Embryonic facial prominence (tissue), 1 donor: ENCODE data around the gene CDH22.

Experiments used
- DNase-seq: peaks from one replicate; pipeline ENCODE4 v3.0.0-alpha.2; 2016; ENCODE audit errors: extremely low spot score

The CDH22 gene

GRCh38 chr20:46268131-46268614 lies 40.1 kb downstream of the CDH22 start:
- DNase-seq = no peak

- no peak for DNase-seq
Observed at GRCh38 chr20:46267108-46268105, 40.9 kb downstream of the CDH22 start.

GRCh38 chr20:46265539-46265938 lies 42.8 kb downstream of the CDH22 start:
- DNase-seq = no peak

GRCh38 chr20:46264391-46265266 lies 43.7 kb downstream of the CDH22 start:
- DNase-seq = no peak

- DNase-seq = no peak
Observed at GRCh38 chr20:46261456-46262253, 46.6 kb downstream of the CDH22 start.

- no peak for DNase-seq
Observed at GRCh38 chr20:46260936-46261454, 47.3 kb downstream of the CDH22 start.

- DNase-seq = no peak
Observed at GRCh38 chr20:46260480-46260879, 47.8 kb downstream of the CDH22 start.

GRCh38 chr20:46259260-46259859 lies 48.9 kb downstream of the CDH22 start:
- DNase-seq = no peak

GRCh38 chr20:46257887-46258286 lies 50.4 kb downstream of the CDH22 start:
- no peak for DNase-seq

GRCh38 chr20:46256293-46256692 lies 52.0 kb downstream of the CDH22 start:
- no peak for DNase-seq

GRCh38 chr20:46255440-46256104 lies 52.7 kb downstream of the CDH22 start:
- DNase-seq = no peak

- DNase-seq = no peak
Observed at GRCh38 chr20:46253391-46253790, 54.9 kb downstream of the CDH22 start.

- DNase-seq = no peak
Observed at GRCh38 chr20:46252352-46253091, 55.8 kb downstream of the CDH22 start.

GRCh38 chr20:46251211-46251673 lies 57.1 kb downstream of the CDH22 start:
- no peak for DNase-seq

GRCh38 chr20:46250772-46251171 lies 57.5 kb downstream of the CDH22 start:
- DNase-seq = no peak

GRCh38 chr20:46249671-46250070 lies 58.6 kb downstream of the CDH22 start:
- DNase-seq = no peak

- DNase-seq = no peak
Observed at GRCh38 chr20:46246559-46246958, 61.7 kb downstream of the CDH22 start.

GRCh38 chr20:46243707-46244628 lies 64.3 kb downstream of the CDH22 start:
- no peak for DNase-seq
